ENCODE results near the gene STK16. TPM values are rescaled to one million over a fixed set of nuclear protein-coding genes. Genes with fewer than 3 reads are reported as not detected.

Gene STK16
- total and polyA plus RNA-seq, 8 donors, result 1.2 to 55.9 (median 36.4) TPM

GRCh38 chr2:219261024-219261855 lies 16.0 kb downstream of the STK16 start:
- Histone ChIP-seq H3K4me3 (no peak overlapping the region), H3K4me1 (no peaks in the 10 kb centered on the region), H3K27ac (no peak overlapping the region), H3K36me3 (no peaks in the 10 kb centered on the region), H3K9me3 (no peaks in the 10 kb centered on the region), H3K27me3 (peaks cover 0 to 24% (median 4%) of the 10 kb centered on the region in 3 donors)
- TF ChIP-seq POLR2A (IDR thresholded peaks at IDR 0.05), result no peak
- no peak for TF ChIP-seq POLR2AphosphoS5 (IDR thresholded peaks at IDR 0.05)
- TF ChIP-seq CTCF (IDR thresholded peaks at IDR 0.05), result no peak
- TF ChIP-seq EP300 (IDR thresholded peaks at IDR 0.05), result no peak
- intact Hi-C loops (cut with DNase I; ENCODE audit: low total_unique reads), result no loop called here
- WGBS, 5 donors, result 62 to 68% (median 65%) methylated on average over 5 of the region's 5 CpGs
- DNase-seq, result no peak

- 62 to 83% (median 76%) methylated on average over 4 to 5 of the region's 5 CpGs for WGBS, 5 donors
- DNase-seq, result peak in 1 of 2 donors; percentile 10
- H3K4me3 ChIP-seq, result no peak overlapping the region
- no peak for TF ChIP-seq POLR2A (IDR thresholded peaks at IDR 0.05)
- H3K4me1 ChIP-seq, result peaks cover 0 to 6% (median 0%) of the 10 kb centered on the region in 4 donors
- no peak overlapping the region for H3K27ac ChIP-seq
- peaks cover 0 to 4% (median 0%) of the 10 kb centered on the region in 3 donors for H3K27me3 ChIP-seq
- H3K36me3 ChIP-seq, result no peaks in the 10 kb centered on the region
- intact Hi-C loops (cut with DNase I; ENCODE audit: low total_unique reads), result no loop called here
- H3K9me3 ChIP-seq, result no peaks in the 10 kb centered on the region
Observed at GRCh38 chr2:219266232-219266631, 21.0 kb downstream of the STK16 start.

GRCh38 chr2:219266886-219267285 lies 21.6 kb downstream of the STK16 start:
- Histone ChIP-seq H3K9me3 (no peaks in the 10 kb centered on the region), H3K36me3 (no peaks in the 10 kb centered on the region), H3K27ac (no peak overlapping the region), H3K4me1 (peaks cover 0 to 6% (median 0%) of the 10 kb centered on the region in 4 donors), H3K4me3 (no peak overlapping the region), H3K27me3 (peaks cover 0 to 4% (median 0%) of the 10 kb centered on the region in 3 donors)
- WGBS, 5 donors, result 80 to 100% (median 87%) methylated on average over 1 of the region's 1 CpG
- no peak for DNase-seq
- intact Hi-C loops (cut with DNase I; ENCODE audit: low total_unique reads), result no loop called here
- TF ChIP-seq POLR2AphosphoS5 (IDR thresholded peaks at IDR 0.05) (no peak), EP300 (IDR thresholded peaks at IDR 0.05) (no peak), POLR2A (IDR thresholded peaks at IDR 0.05) (no peak), CTCF (IDR thresholded peaks at IDR 0.05) (no peak)

- H3K27ac ChIP-seq, result no peak overlapping the region
- no peak for TF ChIP-seq POLR2AphosphoS5 (IDR thresholded peaks at IDR 0.05)
- no peak for TF ChIP-seq CTCF (IDR thresholded peaks at IDR 0.05)
- TF ChIP-seq EP300 (IDR thresholded peaks at IDR 0.05), result no peak
- no peak for TF ChIP-seq POLR2A (IDR thresholded peaks at IDR 0.05)
- DNase-seq, result no peak
- H3K4me3 ChIP-seq, result no peak overlapping the region
- peaks cover 0 to 6% (median 0%) of the 10 kb centered on the region in 4 donors for H3K4me1 ChIP-seq
- WGBS, 5 donors, result 83 to 89% (median 89%) methylated on average over 2 of the region's 2 CpGs
- H3K9me3 ChIP-seq, result no peaks in the 10 kb centered on the region
- H3K36me3 ChIP-seq, result no peaks in the 10 kb centered on the region
- intact Hi-C loops (cut with DNase I; ENCODE audit: low total_unique reads), result no loop called here
- H3K27me3 ChIP-seq, result no peaks in the 10 kb centered on the region
Observed at GRCh38 chr2:219268294-219268693, 23.0 kb downstream of the STK16 start.

Data from stomach (tissue), 9 donors.